Measurements from ENCODE around the gene OTOL1. TPM values are rescaled to one million over a fixed set of nuclear protein-coding genes. Genes with fewer than 3 reads are reported as not detected.

The OTOL1 gene
- total and polyA plus RNA-seq, 10 of the 15 experiments (the other 5 are each of a cell fraction or from before 2014, with no cell fraction given), result not detected

DNA sequence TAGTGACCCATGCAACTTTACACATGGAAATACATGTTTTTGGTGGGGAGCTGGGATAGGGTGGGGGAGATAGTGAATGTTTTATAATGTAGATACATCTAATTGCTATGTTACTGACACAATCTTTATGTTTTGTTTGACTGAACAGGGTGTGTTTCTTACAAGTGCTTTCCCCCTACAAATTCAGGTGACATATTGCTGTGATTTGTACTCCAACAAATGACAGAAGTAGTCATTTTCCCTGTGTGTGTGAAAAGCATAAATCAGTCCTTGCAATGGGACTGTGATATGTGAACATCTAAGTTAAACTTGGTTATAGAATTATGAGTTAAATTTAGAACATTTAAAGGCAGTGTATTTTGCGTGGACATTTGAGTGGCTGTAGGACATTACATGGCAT, 27.3 kb downstream of the OTOL1 start:
- in situ Hi-C loops (cut with MboI), result no loop called here

More for the DNA sequence above, 27.3 kb downstream of the OTOL1 start:
- no peaks in the 10 kb centered on the region for H4K20me1 ChIP-seq (ENCODE audit: control insufficient read depth, insufficient read depth)
- FAIRE-seq, result no peak
- no peak overlapping the region for H3K4me3 ChIP-seq
- no peak for ATAC-seq
- intact Hi-C loops (cut with micrococcal nuclease; ENCODE audit: unreplicated experiment), result no loop called here
- no peak overlapping the region for H2AFZ ChIP-seq (ENCODE audit: control insufficient read depth, low read depth, low read length)
- DNase-seq (ENCODE audit: low read depth, low spot score), result no peak
- no peaks in the 10 kb centered on the region for H3K4me1 ChIP-seq (ENCODE audit: control insufficient read depth, insufficient read depth, low read length)
- no peaks in the 10 kb centered on the region for H3K36me3 ChIP-seq (ENCODE audit: control insufficient read depth in 2 of 2, insufficient read depth in 2 of 2, low read length in 1 of 2)
- no peak overlapping the region for H3K9ac ChIP-seq (ENCODE audit: control insufficient read depth, insufficient read depth, low read length)
- H3K9me3 ChIP-seq (replicated peaks; ENCODE audit: control insufficient read depth, insufficient read depth, low read length), result no peaks in the 10 kb centered on the region
- BruUV-seq (replicated peaks), result no TSS peak
- H3K27me3 ChIP-seq (replicated peaks in 1 of 2; ENCODE audit: control insufficient read depth in 2 of 2, insufficient read depth in 2 of 2, low read length in 1 of 2), result no peaks in the 10 kb centered on the region
- H3K27ac ChIP-seq (ENCODE audit: control insufficient read depth, insufficient read depth), result no peak overlapping the region
- RAD21 ChIA-PET (ENCODE audit: unreplicated experiment), result interaction anchor here (0.7 kb wide), 1 partner anchor 29 kb away, joined by 3 read pairs; no protein-coding TSS in a partner anchor
- CTCF ChIA-PET, result interaction anchor here (1.8 kb wide), 1 partner anchor 15 kb away, joined by 4 read pairs; no protein-coding TSS in a partner anchor
- POLR2A ChIA-PET, result no interaction called here
- TF ChIP-seq IKZF1 (conservative IDR thresholded peaks at IDR 0.05), result no peak
- TF ChIP-seq SMAD1 (IDR thresholded peaks at IDR 0.05; ENCODE audit: low read depth, partially characterized antibody), result no peak
- TF ChIP-seq, protein P1, sequence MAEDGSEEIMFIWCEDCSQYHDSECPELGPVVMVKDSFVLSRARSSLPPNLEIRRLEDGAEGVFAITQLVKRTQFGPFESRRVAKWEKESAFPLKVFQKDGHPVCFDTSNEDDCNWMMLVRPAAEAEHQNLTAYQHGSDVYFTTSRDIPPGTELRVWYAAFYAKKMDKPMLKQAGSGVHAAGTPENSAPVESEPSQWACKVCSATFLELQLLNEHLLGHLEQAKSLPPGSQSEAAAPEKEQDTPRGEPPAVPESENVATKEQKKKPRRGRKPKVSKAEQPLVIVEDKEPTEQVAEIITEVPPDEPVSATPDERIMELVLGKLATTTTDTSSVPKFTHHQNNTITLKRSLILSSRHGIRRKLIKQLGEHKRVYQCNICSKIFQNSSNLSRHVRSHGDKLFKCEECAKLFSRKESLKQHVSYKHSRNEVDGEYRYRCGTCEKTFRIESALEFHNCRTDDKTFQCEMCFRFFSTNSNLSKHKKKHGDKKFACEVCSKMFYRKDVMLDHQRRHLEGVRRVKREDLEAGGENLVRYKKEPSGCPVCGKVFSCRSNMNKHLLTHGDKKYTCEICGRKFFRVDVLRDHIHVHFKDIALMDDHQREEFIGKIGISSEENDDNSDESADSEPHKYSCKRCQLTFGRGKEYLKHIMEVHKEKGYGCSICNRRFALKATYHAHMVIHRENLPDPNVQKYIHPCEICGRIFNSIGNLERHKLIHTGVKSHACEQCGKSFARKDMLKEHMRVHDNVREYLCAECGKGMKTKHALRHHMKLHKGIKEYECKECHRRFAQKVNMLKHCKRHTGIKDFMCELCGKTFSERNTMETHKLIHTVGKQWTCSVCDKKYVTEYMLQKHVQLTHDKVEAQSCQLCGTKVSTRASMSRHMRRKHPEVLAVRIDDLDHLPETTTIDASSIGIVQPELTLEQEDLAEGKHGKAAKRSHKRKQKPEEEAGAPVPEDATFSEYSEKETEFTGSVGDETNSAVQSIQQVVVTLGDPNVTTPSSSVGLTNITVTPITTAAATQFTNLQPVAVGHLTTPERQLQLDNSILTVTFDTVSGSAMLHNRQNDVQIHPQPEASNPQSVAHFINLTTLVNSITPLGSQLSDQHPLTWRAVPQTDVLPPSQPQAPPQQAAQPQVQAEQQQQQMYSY (CRISPR knock-in tag; IDR thresholded peaks at IDR 0.05), result no peak
- no peak for TF ChIP-seq ZNF274 (IDR thresholded peaks at IDR 0.05; ENCODE audit: insufficient read depth, insufficient read length)
- TF ChIP-seq TAF1 (IDR thresholded peaks at IDR 0.05; ENCODE audit: borderline replicate concordance, low read depth, low read length), result no peak
- no peak for TF ChIP-seq WRNIP1 (IDR thresholded peaks at IDR 0.05; ENCODE audit: borderline replicate concordance, low read depth, low read length)
- no peak for TF ChIP-seq CBX3 (IDR thresholded peaks at IDR 0.05; ENCODE audit: borderline replicate concordance, low read depth)
- TF ChIP-seq HDGF (IDR thresholded peaks at IDR 0.05), result no peak
- TF ChIP-seq SPI1 (IDR thresholded peaks at IDR 0.05; ENCODE audit: borderline replicate concordance, insufficient read depth, low read depth, low read length), result no peak
- SMC1A ChIA-PET (ENCODE audit: uncharacterized antibody, unreplicated experiment), result interaction anchor here (1.5 kb wide), 1 partner anchor 14 kb away, joined by 3 read pairs; no protein-coding TSS in a partner anchor
- H3K79me2 ChIP-seq (ENCODE audit: control insufficient read depth, insufficient read depth, low read length), result no peaks in the 10 kb centered on the region
- no peak overlapping the region for H3K4me2 ChIP-seq (ENCODE audit: control insufficient read depth, insufficient read depth)
- 59% methylated on average over 1 of the region's 1 CpG for WGBS (ENCODE audit: insufficient coverage, insufficient replicate concordance, low lambda C conversion rate, missing lambda C conversion rate)

Data from GM12878 (cell line).